Endothelial cell of umbilical vein (primary cell): ENCODE data around the gene RBSN. TPM values are rescaled to one million over a fixed set of nuclear protein-coding genes. Genes with fewer than 3 reads are reported as not detected.

Experiments
- BruUV-seq: library from RNA; stranded (reverse); fragments of 400-500 nt; replicated peaks from 2 replicates; lab custom pipeline; 2021; lab: Mats Ljungman, UMichigan
- CTCF ChIA-PET: fragments of 300-600, 350-600 bp; sonication (Branson Sonifier 250); formaldehyde crosslinking; loops from one replicate; lab custom pipeline; 2021; ENCODE audit warnings: antibody characterized with exemption, inconsistent platforms; lab: Charles Lee
- POLR2A ChIA-PET: fragments of 300-600, 350-600 bp; sonication (Branson Sonifier 250); formaldehyde crosslinking; loops from one replicate; lab custom pipeline; 2021; ENCODE audit warnings: antibody characterized with exemption, inconsistent platforms; lab: Charles Lee
- DNase-seq: peaks from one replicate; pipeline ENCODE4 v3.0.0-alpha.2; 2011; ENCODE audit warnings: low read depth, low spot score
- FAIRE-seq: peaks from 2 replicates; lab custom pipeline; 2011; peaks lifted over from hg19 to GRCh38; lab: Jason Lieb, UNC
- H2AFZ ChIP-seq: 2 replicates; pipeline ENCODE4 v1.6.0; 2012; ENCODE audit warnings: low read depth, low read length, control low read depth, inconsistent platforms
- H3K27ac ChIP-seq: 2 replicates; pipeline ENCODE4 v1.5.1; 2011; ENCODE audit warnings: low read depth, mild to moderate bottlenecking, control low read depth, low read length, moderate library complexity; ENCODE audit not compliant: insufficient read depth
- H3K27me3 ChIP-seq, 2 experiments: 2 replicates each; pipeline versions ENCODE4 v1.6.0 to v1.6.1; 2011; ENCODE audit warnings: low read length in 2 of 2, mixed read lengths in 1 of 2; ENCODE audit not compliant: control insufficient read depth in 2 of 2, insufficient read depth in 2 of 2
- H3K36me3 ChIP-seq, 2 experiments: 2 replicates in 1 of 2; 3 replicates in 1 of 2; pipeline ENCODE4 v1.5.1; 2011; ENCODE audit warnings: low read length in 2 of 2, mild to moderate bottlenecking in 1 of 2, moderate library complexity in 1 of 2; ENCODE audit not compliant: control insufficient read depth in 2 of 2, insufficient read depth in 2 of 2; ENCODE audit errors: extremely low read depth in 1 of 2
- H3K4me1 ChIP-seq: 3 replicates; pipeline ENCODE4 v1.5.1; 2011; ENCODE audit warnings: mild to moderate bottlenecking, low read length; ENCODE audit not compliant: control insufficient read depth, insufficient read depth; ENCODE audit errors: extremely low read depth
- H3K4me2 ChIP-seq: 2 replicates; pipeline ENCODE4 v1.6.1; 2011; ENCODE audit warnings: low read length, control low read depth, mixed read lengths; ENCODE audit not compliant: insufficient read depth
- H3K4me3 ChIP-seq, 3 experiments: fragments of 200-600 bp in 1 of 3; sonication (generic), shearing (Covaris generic) in 1 of 3; replicated peaks in 1 of 3; 2 replicates each; pipeline ENCODE4 v1.5.1; 2011 to 2016; ENCODE audit warnings: control low read depth in 3 of 3, low read length in 3 of 3, mild to moderate bottlenecking in 2 of 3, inconsistent platforms in 1 of 3, low read depth in 1 of 3, moderate library complexity in 1 of 3; ENCODE audit not compliant: insufficient read depth in 1 of 3
- H3K79me2 ChIP-seq: 2 replicates; pipeline ENCODE4 v1.6.0; 2012; ENCODE audit warnings: low read length, inconsistent platforms; ENCODE audit not compliant: control insufficient read depth, insufficient read depth
- H3K9ac ChIP-seq: replicated peaks from 2 replicates; pipeline ENCODE3; 2011; ENCODE audit warnings: low read length, control low read depth; ENCODE audit not compliant: insufficient read depth; ENCODE audit errors: extremely low read depth
- H3K9me1 ChIP-seq: replicated peaks from 3 replicates; pipeline ENCODE4 v1.6.0; 2011; ENCODE audit warnings: mild to moderate bottlenecking, low read length; ENCODE audit not compliant: control insufficient read depth, insufficient read depth; ENCODE audit errors: extremely low read depth
- H3K9me3 ChIP-seq: replicated peaks from 2 replicates; pipeline ENCODE4 v1.5.1; 2012; ENCODE audit warnings: low read length, inconsistent platforms; ENCODE audit not compliant: control insufficient read depth, insufficient read depth
- H4K20me1 ChIP-seq: replicated peaks from 2 replicates; pipeline ENCODE3; 2011; ENCODE audit warnings: mild to moderate bottlenecking, low read length; ENCODE audit not compliant: control insufficient read depth, insufficient read depth; ENCODE audit errors: extremely low read depth
- CTCF ChIP-seq, 2 donors: IDR thresholded peaks; 1 replicate in 1 of 2; 2 replicates in 1 of 2; pipeline ENCODE4 v1.5.1; 2011; ENCODE audit warnings: low read length in 2 of 2, mild to moderate bottlenecking in 2 of 2, moderate library complexity in 2 of 2, control low read depth in 1 of 2, inconsistent platforms in 1 of 2, low read depth in 1 of 2; ENCODE audit not compliant: insufficient read depth in 1 of 2; ENCODE audit errors: extremely low read depth in 1 of 2
- JUN ChIP-seq: IDR thresholded peaks from 2 replicates; pipeline ENCODE4 v1.6.1; 2011; ENCODE audit warnings: borderline replicate concordance, low read depth; ENCODE audit not compliant: insufficient read length, insufficient read depth
- POLR2A ChIP-seq: IDR thresholded peaks from 2 replicates; pipeline ENCODE4 v1.6.1; 2012; ENCODE audit warnings: low read depth, mild to moderate bottlenecking, control low read depth, low read length
- POLR2AphosphoS5 ChIP-seq: IDR thresholded peaks from 2 replicates; pipeline ENCODE4 v1.6.1; 2012; ENCODE audit warnings: low read depth, mild to moderate bottlenecking, control low read depth, low read length, moderate library complexity; ENCODE audit not compliant: insufficient read depth
- dilution Hi-C: fragments of 300-500 bp; cut with MboI; formaldehyde crosslinking; loops from one replicate; pipeline ENCODE4 v1.15.0; 2019; ENCODE audit warnings: low sequenced_read_pairs; ENCODE audit not compliant: extremely low pct_ligation_motif_present
- intact Hi-C: fragments of 100-400 bp; cut with micrococcal nuclease; formaldehyde crosslinking; loops from one replicate; pipeline ENCODE4 v1.10.0; 2022
- polyA plus RNA-seq, 4 experiments: library from polyadenylated mRNA; depleted of rRNA in 3 of 4; stranded (reverse) in 3 of 4; unstranded in 1 of 4; fragments of >200 nt; gene quantifications; 2 replicates each; pipeline versions ENCODE4 v1.2.1 to v1.2.3, GENCODE V29; 2011 to 2012; ENCODE audit warnings: missing spikeins in 1 of 4
- total RNA-seq: library from RNA; stranded (reverse); gene quantifications from 2 replicates; pipeline ENCODE4 v1.2.3, GENCODE V29; 2021

RBSN gene
- total and polyA plus RNA-seq, 2 donors (not counting 3 experiments of a cell fraction or from before 2014, with no cell fraction given): 6.7 to 23.6 TPM

GRCh38 chr3:15053541-15053940 lies 45.4 kb downstream of the RBSN start:
- dilution Hi-C loops: no loop called here
- ChIA-PET CTCF (no interaction called here), POLR2A (no interaction called here)
- Histone ChIP-seq H3K4me1 (no peaks in the 10 kb centered on the region), H3K36me3 (peaks cover 10 to 35% of the 10 kb centered on the region in 2 experiments), H3K4me3 (no peak overlapping the region), H4K20me1 (no peaks in the 10 kb centered on the region), H3K4me2 (no peak overlapping the region), H3K27me3 (no peaks in the 10 kb centered on the region), H2AFZ (no peak overlapping the region), H3K9me1 (no peaks in the 10 kb centered on the region), H3K9ac (no peak overlapping the region), H3K9me3 (no peaks in the 10 kb centered on the region), H3K79me2 (peaks cover 65% of the 10 kb centered on the region), H3K27ac (no peak overlapping the region)
- intact Hi-C loops: no loop called here
- DNase-seq: no peak
- no TSS peak for BruUV-seq
- TF ChIP-seq POLR2AphosphoS5: no peak
- no peak for TF ChIP-seq CTCF (IDR thresholded peaks at IDR 0.05; ENCODE audit: extremely low read depth in 1 of 2, insufficient read depth in 1 of 2, low read depth in 1 of 2, low read length in 2 of 2)
- TF ChIP-seq JUN: no peak
- TF ChIP-seq POLR2A: no peak
- FAIRE-seq: no peak
